NCI-H128 (cell line): ENCODE data around the gene CD82.

Experiments used
- DNase-seq: peaks from one replicate; lab custom pipeline; 2025; ENCODE audit not compliant: unreplicated experiment; lab: John Stamatoyannopoulos, UW

Gene CD82, protein sequence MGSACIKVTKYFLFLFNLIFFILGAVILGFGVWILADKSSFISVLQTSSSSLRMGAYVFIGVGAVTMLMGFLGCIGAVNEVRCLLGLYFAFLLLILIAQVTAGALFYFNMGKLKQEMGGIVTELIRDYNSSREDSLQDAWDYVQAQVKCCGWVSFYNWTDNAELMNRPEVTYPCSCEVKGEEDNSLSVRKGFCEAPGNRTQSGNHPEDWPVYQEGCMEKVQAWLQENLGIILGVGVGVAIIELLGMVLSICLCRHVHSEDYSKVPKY

DNA sequence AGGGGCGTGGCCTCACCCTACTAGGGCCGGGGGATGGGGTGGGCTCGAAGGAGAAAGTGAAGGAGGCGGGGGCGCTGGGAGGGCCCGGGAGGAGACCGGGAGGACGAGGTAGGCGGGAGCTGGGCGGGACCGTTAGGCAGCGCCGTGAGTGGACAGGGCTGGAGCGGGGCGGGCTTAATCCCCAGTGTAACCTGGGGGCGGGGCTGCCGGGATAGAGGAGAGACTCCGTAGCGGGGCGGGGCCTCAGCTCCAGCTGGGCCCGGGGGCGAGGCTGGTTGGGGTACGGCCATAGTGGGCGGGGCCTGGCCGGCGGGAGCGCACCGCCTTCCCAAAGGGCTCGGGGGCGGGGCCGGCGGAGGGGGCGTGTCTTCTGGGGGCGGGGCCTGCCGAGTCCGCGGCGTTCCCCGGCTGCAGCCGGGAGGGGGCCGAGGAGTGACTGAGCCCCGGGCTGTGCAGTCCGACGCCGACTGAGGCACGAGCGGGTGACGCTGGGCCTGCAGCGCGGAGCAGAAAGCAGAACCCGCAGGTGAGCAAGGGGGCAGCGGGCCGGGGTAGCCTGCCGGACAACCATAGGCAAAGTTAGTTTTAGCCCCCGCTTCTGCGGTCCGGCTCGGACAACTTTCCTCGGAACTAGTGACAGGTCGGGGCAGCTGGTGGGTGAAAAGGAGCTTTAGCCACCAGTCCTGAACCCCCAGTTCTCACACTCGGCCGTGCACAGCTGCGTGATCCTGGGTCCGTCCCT lies at the start of gene CD82:
Gene CD82 (plus strand): TSS at position 453 of the 742 bp plus-strand sequence. CDS start 29,000 bp downstream, outside the sequence.
- peak; percentile 97 for DNase-seq

DNA sequence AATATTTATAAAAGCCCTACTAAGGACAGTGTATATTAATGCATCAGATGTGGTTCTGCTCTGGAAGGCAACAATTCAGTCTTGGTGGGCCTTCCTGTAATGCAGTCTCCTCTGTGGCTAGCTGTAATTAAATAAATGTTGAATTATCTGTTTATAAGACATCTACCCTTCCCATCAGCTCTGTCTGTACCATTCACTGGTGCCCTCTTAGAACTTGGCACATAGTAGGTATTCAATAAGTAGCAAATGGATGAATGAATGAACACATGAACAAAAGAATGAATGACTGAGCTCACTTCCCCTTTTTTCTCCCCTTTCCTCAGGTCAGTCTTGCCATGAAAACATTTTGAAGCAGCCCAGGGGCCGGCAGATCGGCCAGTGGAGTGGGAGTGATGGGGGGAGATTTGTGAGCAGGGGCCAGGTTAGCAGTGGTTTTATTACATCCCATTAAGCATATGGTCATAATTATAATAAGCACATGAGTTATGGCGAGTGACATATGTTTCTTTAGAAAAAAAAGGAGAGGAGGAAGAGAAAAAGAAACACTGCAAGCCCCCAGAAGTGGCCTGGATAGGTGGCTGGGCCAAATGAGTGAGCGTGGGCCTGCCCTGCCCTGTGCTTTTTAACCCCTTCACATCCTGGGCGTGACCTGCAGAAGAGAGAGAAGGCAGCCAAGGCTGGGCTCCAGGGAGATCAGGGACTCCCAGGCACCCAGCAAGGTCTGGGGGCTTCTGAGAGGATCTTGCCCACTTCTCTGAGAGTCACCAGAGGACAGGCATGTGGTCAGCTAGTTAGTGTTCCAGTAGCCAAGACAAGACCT lies 48.6 kb upstream of the CD82 start:
- no peak for DNase-seq

DNA sequence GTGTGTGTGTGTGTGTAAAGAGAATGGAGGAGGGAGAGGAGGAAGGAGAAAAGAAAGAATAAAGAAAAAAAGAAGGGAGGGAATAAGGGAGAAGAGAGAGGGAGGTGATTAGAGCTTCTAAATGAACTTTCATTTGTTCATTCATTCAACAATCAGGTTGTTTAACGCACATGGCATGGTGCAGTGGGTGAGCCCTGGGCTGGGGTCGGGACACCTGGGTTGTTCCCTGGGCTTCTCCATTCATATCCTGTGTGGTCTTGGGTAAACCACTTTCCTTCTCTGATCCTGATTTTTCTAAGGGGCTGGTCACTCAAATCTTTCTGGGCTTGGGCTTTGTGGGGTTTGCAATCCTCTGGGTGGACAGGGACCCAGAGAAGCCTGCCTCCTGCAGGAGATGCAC lies 47.9 kb upstream of the CD82 start:
- no peak for DNase-seq

DNA sequence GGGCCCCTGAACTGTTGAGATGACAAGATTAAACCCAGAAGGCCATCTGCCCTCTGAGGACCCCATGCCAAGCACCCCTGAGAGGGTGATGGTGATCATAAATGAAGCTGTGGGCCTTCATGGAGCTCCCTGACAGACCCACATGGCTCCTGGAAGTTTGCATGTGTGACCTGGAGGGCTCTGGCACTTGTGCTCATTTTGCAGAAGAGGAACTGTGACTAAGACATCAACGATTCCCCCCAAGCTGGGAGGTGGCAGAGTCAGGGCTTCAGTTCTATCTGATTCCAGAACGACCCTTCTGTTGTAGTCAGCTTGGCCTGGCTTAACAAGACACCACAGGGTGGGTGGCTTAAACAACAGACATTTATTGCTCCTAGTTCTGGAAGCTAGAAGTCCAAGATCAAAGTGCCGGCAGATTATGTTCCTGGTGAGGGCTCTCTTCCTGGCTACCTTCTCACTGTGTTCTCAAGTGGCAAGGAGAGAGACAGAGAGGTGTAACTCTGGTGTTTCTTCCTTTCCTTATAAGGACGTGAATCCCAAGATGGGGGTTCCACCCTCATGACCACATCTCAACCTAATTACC lies 46.4 kb upstream of the CD82 start:
- no peak for DNase-seq

DNA sequence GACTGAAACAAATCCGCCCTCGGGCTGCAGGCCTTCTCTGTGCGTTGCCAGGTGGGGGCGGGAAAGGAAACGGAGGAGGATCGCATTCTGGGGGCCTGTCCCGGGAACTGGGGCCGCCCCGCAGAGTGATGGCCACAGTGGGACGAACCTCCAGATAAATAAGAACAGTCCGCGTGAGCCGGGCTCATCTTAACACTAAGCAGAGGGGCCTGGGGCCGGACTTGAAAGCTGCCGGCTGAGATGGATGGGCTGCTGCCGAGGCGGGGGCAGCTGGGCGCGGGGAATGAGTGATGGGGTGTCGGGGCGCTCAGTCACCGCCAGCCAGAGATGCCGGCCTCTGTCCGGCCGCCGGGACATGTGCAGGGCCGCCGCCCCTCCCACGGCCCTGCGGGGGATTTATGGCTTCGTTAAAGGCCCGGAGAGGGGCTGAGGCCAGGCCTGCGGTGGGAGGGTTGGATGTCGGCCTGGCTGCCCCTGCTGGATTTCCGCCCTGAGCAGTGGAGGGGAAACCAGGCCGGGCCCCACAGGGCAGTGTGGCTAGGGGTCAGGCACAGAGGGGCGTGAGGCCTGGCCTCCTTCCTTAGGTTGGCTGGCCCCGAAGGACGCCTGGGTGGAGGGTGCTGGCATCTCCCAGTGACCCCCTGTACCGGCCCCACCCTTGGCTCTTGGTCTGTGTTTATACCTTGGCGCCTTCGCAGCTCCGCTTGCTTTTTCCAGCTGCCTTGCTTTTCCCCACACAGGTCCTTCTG lies 45.3 kb upstream of the CD82 start:
- no peak for DNase-seq

DNA sequence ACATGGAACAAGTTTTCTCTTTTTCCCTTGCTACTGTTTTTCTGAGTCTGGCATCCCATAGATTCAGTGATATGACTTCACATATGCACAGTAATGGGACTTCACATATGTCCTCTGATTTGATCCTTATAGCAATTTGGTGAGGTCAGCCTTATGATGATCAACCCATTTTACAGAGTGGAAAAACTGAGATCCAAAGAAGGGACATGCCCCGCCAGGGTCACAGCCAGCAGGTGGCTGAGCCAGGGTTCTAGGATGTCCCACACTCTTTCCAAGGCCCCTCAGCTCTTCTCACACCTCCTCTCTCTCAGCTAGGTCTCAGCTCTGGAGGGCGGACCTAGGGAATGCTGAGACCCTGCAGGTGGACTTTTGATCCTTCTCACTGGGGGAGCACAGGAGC lies 44.3 kb upstream of the CD82 start:
- no peak for DNase-seq

DNA sequence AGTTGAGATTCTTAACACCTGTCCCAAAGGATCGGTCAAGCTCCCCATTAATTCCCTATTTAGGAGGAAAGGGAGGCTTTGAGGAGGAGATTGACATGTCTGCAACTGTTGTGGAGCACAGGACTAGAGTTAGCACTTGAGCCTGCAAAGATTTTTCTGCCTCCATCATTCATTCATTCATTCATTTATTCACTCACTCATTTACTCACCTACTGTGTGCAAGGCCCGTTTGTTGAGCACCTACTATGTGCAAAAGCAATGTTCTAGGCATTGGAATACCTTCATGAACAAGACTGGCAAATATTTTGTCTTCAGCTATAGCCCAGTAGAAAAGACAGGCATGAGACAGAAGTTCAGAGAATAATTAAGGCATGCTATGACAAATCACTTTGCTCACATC lies 43.2 kb upstream of the CD82 start:
- DNase-seq, result no peak

DNA sequence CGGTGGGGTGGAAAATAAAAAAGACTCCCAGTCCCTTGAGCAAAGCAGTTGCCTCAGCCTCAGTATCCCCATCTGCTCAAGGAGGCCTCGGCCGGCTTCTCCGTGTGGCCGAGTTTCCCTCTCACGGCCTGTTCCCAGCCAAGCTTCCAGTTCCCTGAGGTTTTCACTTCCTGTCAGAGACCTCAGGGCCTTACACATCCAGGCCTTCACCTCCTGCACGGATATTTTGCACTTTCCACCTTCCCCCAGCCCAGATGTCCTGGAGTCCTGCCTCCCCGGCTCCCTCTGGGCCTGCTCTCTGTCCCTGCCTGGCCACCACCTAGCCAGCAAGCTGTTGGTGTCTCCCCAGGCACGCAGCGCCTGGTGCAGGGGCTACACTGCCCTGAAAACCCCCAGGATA lies 41.1 kb upstream of the CD82 start:
- DNase-seq, result no peak

DNA sequence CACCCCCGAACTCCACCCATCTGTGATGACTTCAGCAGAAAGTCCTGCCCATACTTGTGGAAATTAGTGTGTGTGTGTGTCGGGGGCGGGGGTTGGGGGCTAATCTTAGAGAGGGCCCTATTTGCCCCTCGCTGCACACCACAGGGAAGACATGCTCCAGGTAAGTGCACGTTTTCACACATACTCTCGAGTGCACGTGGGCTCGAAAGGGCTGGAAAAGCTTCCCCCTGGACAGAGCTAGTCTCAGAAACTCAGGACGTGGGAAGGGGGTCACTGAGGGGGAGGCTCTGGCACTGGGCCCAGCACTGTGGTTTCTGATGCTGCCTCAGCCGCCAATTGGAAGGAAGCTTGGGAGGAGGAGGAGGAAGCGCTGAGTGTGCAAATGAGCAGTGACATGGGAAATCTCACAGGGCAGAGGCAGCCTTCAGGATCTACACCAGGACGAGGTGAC lies 40.7 kb upstream of the CD82 start:
- no peak for DNase-seq

DNA sequence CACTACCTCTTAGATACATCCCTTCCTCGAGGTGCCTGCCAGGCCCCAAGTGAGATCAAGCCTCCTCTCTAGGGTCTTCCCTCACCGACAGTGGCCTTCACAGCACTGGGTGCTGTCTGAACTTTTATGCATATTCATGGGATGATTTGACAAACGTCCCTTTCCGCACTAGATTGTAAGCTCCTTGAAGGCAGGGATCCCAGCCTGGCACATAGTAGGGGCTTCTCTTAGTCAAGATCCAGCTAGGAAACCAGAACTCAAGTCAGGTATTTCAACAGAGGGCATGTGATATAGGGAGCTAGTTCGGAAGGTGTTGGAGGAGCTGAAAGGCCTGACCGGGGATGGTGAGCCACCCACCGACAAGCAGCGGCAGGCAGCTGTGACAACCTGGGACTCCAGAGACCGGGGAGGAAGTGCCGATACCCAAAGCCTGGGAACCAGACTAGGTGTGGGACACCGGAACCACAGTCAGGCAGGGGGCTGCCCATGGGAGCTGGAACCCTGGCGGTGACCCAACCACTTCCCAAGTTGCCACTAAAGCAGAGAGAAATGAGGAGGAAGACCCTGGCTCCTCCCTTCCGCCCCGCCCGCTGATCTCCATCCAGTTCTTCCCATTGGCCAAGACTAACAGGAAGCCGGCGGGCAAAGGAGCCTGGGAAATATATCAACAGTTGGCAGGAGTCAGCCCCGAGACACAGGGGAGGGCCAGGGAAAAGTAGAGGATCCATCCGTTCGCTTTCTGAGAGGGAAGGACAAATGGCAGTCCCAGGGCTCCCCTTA lies 39.8 kb upstream of the CD82 start:
- no peak for DNase-seq

DNA sequence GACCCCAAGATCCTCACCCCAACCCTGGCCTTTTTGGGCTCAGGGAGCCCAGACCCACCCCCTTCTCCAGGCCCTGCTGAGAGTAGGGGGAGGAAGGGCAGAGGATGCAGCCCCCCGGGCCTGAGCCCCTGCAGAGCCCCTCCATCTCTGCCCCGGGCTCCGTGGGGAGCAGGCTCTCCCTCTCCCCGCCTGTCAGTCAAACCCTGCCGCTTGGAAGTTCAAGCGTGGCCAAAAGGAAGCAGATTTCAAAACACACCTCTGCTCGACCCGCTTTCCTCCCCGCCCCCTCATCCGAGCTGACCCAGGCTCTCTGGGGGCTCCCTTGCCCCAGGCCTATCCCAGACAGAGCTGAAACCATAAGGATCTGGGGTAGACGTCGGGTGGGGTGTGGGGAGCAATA lies 39.0 kb upstream of the CD82 start:
- no peak for DNase-seq

DNA sequence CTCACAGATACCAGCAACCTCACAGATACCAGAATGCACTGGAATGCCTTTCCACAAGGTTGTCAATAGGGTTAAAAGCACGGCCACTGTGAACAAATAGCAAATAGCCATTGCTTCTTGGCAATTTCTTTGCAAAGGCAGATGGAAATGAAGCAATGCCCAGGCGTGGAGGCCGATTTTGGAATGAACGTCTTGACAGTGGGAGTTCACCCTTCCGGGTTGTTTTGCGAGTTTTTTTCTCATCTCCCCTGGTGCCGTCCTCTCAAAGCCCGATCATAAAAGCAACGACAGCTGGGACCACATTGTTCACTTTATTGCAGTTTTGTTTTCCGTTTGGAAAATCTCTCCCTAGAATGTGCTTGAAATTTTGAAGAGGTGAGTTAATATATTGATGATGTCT lies 38.0 kb upstream of the CD82 start:
- no peak for DNase-seq

DNA sequence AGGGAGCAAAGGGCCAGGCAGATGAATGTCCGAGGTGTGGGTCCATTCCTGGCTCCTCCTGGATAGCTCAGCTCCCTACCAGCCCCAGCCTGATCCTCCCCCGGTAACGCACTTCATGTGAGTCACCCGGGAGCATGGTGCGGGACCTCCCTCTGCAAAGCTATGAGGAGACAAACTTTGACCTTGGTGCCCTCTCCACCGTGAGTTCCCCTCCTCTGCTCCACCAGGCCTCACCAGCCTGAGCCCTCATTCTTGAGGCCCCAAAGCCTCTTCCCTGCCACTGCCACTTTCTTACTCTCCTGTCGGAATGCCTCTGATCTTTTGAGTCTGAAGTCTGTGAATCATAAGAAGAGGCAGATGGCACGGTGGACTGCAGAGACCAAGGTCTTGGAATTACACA lies 37.4 kb upstream of the CD82 start:
- DNase-seq, result no peak

DNA sequence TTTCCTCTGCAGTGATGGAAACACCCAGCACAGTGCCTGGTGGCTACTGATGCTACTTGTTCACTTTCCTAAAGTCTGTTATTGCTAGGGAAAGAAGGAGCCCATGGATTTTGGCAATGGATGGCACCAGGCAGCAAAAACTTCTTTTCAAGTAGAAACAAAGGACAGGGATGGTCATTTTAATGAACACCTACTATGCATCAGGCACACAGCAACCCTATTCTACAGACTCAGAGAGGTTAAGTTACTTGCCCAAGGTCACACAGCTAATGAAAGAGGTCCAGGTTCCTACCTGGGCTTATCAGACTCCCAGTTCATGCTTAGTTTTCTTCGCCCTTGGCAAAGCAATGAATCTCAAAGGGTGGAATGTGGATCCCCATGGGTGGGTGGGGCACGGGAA lies 36.9 kb upstream of the CD82 start:
- no peak for DNase-seq

DNA sequence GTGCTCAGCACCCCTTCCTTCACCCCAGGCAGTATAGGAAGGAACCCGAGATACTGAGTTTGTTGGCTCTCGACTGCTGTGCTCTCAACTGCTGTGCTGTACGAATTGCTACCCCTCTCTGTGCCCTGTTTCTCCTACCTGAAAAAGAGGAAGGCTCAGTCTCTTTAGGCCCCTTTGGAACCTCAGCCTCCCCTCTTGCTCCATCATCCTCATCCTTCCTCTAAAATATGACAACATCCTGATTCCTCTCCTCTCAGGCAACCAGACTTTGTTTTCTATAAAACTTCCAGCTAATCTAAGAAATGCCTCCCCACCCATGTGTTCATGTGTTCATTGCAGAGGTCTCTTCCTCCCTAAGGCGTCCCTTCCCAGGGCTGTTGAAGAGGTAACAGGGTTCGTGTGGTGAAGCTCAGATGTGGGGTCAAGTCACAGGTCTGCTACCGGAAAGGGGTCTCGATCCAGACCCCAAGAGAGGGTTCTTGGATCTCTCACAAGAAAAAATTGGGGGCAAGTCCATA lies 35.5 kb upstream of the CD82 start:
- no peak for DNase-seq

DNA sequence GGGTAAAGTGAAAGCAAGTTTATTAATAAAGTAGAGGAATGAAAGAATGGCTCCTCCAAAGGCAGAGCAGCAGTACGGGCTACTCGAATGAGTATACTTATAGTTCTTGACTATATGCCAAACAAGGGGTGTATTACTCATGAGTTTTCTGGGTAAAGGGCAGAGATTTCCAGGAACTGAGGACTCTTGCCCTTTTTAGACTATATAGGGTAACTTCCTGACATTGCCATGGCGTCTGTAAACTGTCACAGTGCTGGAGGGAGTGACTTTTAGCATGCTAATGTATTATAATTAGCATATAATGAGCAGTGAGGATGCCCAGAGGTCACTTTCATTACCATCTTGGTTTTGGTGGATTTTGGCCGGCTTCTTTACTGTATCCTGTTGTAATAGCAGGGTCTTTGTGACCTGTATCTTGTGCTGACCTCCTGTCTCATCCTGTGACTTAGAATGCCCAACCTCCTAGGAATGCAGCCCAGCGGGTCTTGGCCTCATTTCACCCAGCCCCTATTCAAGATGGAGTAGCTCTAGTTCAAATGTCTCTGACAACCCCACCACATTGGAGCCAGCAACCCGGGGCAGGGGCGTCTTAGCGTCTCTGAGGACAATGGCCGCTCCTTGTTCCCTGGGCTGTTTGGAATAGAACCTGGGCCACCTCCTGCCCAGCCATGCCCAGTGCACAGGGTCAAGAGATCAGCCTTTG lies 34.9 kb upstream of the CD82 start:
- no peak for DNase-seq

DNA sequence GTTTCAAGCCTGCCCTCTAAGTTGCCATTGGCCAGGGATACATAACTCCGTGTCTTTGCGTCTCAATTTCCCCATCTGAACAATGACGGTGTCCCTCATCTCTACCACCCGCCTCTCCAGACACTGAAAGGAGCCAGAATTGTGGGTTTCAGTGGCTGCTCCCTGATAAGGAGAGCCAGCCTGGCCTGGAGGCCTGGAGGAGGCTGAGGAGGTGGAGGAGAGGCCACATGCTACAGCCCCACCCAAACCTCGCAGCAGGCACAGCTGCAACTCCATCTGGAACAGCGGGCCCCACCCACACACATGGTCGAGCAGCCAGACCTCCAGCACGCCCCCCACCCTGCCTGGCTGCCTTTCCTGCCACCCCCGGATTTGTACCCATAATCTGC lies 34.4 kb upstream of the CD82 start:
- no peak for DNase-seq

DNA sequence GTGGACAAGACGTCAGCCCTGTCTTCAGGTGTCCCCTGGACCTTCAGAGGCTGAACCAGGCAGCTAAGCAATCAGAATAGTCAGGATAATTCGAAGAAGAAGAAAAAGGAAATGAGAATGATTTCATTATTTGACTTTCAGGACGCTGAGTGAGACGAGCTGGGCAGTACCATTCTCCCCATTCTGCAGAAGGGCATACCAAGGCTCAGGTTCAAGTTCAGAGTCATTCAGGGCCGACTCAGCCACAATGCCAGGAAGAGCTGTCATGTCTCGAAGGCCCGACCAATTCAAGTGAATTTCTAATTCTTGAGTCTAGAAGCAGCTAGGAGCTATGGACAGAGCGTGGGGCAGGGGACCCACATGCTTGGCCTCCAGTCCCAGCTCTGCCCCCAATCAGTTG lies 33.8 kb upstream of the CD82 start:
- DNase-seq, result no peak

DNA sequence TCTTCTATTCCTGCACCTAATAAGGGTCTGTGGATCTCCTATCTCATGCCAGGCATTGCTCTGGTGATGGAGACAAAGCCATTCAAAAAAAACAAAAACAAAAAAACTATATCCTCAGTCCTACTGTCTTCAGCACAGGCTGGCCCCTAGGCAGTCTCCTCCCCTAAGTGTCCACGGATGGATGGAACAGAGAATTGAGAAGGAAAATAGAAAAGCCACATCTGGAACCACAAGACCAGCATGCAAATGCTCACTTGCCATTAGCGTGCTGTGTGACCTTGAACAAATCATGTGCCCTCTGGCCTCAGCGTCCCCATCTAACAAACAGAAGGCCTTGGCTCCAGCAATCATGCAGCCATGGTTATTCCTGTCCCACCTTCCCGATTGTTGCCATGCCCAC lies 32.7 kb upstream of the CD82 start:
- DNase-seq, result no peak
